ENCODE results near the gene SOBP. TPM values are rescaled to one million over a fixed set of nuclear protein-coding genes. Genes with fewer than 3 reads are reported as not detected.

SOBP gene
- total and polyA plus RNA-seq, 2 donors (not counting 1 experiment from before 2014, with no cell fraction given), result 0.82 to 1.5 TPM

GRCh38 chr6:107523794-107524193 lies 33.9 kb downstream of the SOBP start:
- 81% methylated on average over 2 of the region's 2 CpGs for whole genome bisulfite sequencing (ENCODE audit: insufficient coverage)
- no peak overlapping the region for H3K4me3 ChIP-seq (ENCODE audit: control extremely low read depth in 1 of 5, extremely low read depth in 1 of 5, insufficient read depth in 1 of 5, low read depth in 2 of 5, low read length in 4 of 5)
- no peaks in the 10 kb centered on the region for H3K9me3 ChIP-seq (ENCODE audit: control extremely low read depth in 1 of 3, control insufficient read depth in 2 of 3, insufficient read depth in 1 of 3, low read length in 2 of 3)
- no peak overlapping the region for H3K27ac Mint-ChIP-seq
- H4K20me1 ChIP-seq (ENCODE audit: control insufficient read depth, insufficient read depth, low read length, poor library complexity, severe bottlenecking), result no peaks in the 10 kb centered on the region
- ChIA-PET POLR2A (no interaction called here), CTCF (no interaction called here)
- peaks cover 3% of the 10 kb centered on the region for H3K27me3 Mint-ChIP-seq
- H3K4me2 ChIP-seq (replicated peaks; ENCODE audit: low read depth, low read length, poor library complexity, severe bottlenecking), result no peak overlapping the region
- intact Hi-C loops (cut with micrococcal nuclease), result no loop called here
- ATAC-seq (ENCODE audit: low read depth), result no peak
- no peak overlapping the region for H3K4me3 Mint-ChIP-seq
- no peak overlapping the region for H3K9ac ChIP-seq (ENCODE audit: low read length)
- H3K27me3 ChIP-seq (replicated peaks in 1 of 4; ENCODE audit: control extremely low read depth in 1 of 4, control insufficient read depth in 3 of 4, insufficient read depth in 4 of 4, low read length in 3 of 4), result no peaks in the 10 kb centered on the region
- no peak overlapping the region for H2AFZ ChIP-seq (ENCODE audit: insufficient read depth, low read depth, low read length, poor library complexity, severe bottlenecking)
- H3K36me3 ChIP-seq (replicated peaks in 1 of 2; ENCODE audit: control extremely low read depth in 1 of 2, control insufficient read depth in 1 of 2, extremely low read depth in 1 of 2, insufficient read depth in 2 of 2, low read length in 1 of 2), result no peaks in the 10 kb centered on the region
- no peaks in the 10 kb centered on the region for H3K9me3 Mint-ChIP-seq (ENCODE audit: insufficient read depth)
- no peak for DNase-seq
- no peak overlapping the region for H3K27ac ChIP-seq (ENCODE audit: low read length in 2 of 2)
- TF ChIP-seq EZH2 (IDR thresholded peaks at IDR 0.05; ENCODE audit: borderline replicate concordance, insufficient read depth, low read depth, low read length, poor library complexity, severe bottlenecking) (no peak), CTCF (IDR thresholded peaks at IDR 0.05) (no peak)
- no peaks in the 10 kb centered on the region for H3K4me1 ChIP-seq (ENCODE audit: control insufficient read depth in 2 of 2, insufficient read depth in 2 of 2, low read length in 2 of 2)
- no peaks in the 10 kb centered on the region for H3K4me1 Mint-ChIP-seq
- no peaks in the 10 kb centered on the region for H3K79me2 ChIP-seq (ENCODE audit: control insufficient read depth, insufficient read depth, low read length)

GRCh38 chr6:107524626-107525025 lies 34.7 kb downstream of the SOBP start:
- Histone ChIP-seq H3K9ac (ENCODE audit: low read length) (no peak overlapping the region), H3K27ac (ENCODE audit: low read length in 2 of 2) (no peak overlapping the region), H4K20me1 (ENCODE audit: control insufficient read depth, insufficient read depth, low read length, poor library complexity, severe bottlenecking) (no peaks in the 10 kb centered on the region), H3K4me3 (ENCODE audit: control extremely low read depth in 1 of 5, extremely low read depth in 1 of 5, insufficient read depth in 1 of 5, low read depth in 2 of 5, low read length in 4 of 5) (no peak overlapping the region), H2AFZ (ENCODE audit: insufficient read depth, low read depth, low read length, poor library complexity, severe bottlenecking) (no peak overlapping the region), H3K79me2 (ENCODE audit: control insufficient read depth, insufficient read depth, low read length) (no peaks in the 10 kb centered on the region), H3K4me2 (replicated peaks; ENCODE audit: low read depth, low read length, poor library complexity, severe bottlenecking) (no peak overlapping the region), H3K4me1 (ENCODE audit: control insufficient read depth in 2 of 2, insufficient read depth in 2 of 2, low read length in 2 of 2) (no peaks in the 10 kb centered on the region), H3K27me3 (replicated peaks in 1 of 4; ENCODE audit: control extremely low read depth in 1 of 4, control insufficient read depth in 3 of 4, insufficient read depth in 4 of 4, low read length in 3 of 4) (no peaks in the 10 kb centered on the region), H3K36me3 (replicated peaks in 1 of 2; ENCODE audit: control extremely low read depth in 1 of 2, control insufficient read depth in 1 of 2, extremely low read depth in 1 of 2, insufficient read depth in 2 of 2, low read length in 1 of 2) (no peaks in the 10 kb centered on the region), H3K9me3 (ENCODE audit: control extremely low read depth in 1 of 3, control insufficient read depth in 2 of 3, insufficient read depth in 1 of 3, low read length in 2 of 3) (no peaks in the 10 kb centered on the region)
- Mint-ChIP-seq H3K27ac (no peak overlapping the region), H3K4me3 (no peak overlapping the region), H3K4me1 (no peaks in the 10 kb centered on the region), H3K9me3 (ENCODE audit: insufficient read depth) (no peaks in the 10 kb centered on the region), H3K27me3 (peaks cover 3% of the 10 kb centered on the region)
- TF ChIP-seq EZH2 (IDR thresholded peaks at IDR 0.05; ENCODE audit: borderline replicate concordance, insufficient read depth, low read depth, low read length, poor library complexity, severe bottlenecking) (no peak), CTCF (IDR thresholded peaks at IDR 0.05) (no peak)
- ChIA-PET CTCF (no interaction called here), POLR2A (no interaction called here)
- DNase-seq, result no peak
- ATAC-seq (ENCODE audit: low read depth), result no peak
- 100% methylated on average over 2 of the region's 3 CpGs for WGBS (ENCODE audit: insufficient coverage)
- intact Hi-C loops (cut with micrococcal nuclease), result no loop called here
